H1 (cell line): Measurements from ENCODE around the gene ADAMTS4. TPM values are rescaled to one million over a fixed set of nuclear protein-coding genes. Genes with fewer than 3 reads are reported as not detected.

Experiments used
- CTCF ChIA-PET: fragments of 300-600 bp; sonication (Branson Sonifier 250); formaldehyde crosslinking; loops from one replicate; lab custom pipeline; 2021; ENCODE audit not compliant: partially characterized antibody; lab: Charles Lee
- POLR2A ChIA-PET: fragments of 300-600 bp; sonication (Branson Sonifier 250); formaldehyde crosslinking; loops from one replicate; lab custom pipeline; 2021; ENCODE audit warnings: inconsistent platforms; ENCODE audit not compliant: partially characterized antibody; lab: Charles Lee
- DNase-seq, 2 experiments: peaks; one replicate each; pipeline versions ENCODE4 v3.0.0 to v3.0.0-alpha.2; 2010 to 2022; ENCODE audit warnings: low spot score in 2 of 2, low read depth in 1 of 2, mixed read lengths in 1 of 2
- FAIRE-seq: peaks from 2 replicates; lab custom pipeline; 2011; peaks lifted over from hg19 to GRCh38; lab: Jason Lieb, UNC
- H2AFZ ChIP-seq: 2 replicates; pipeline ENCODE4 v1.8.1; 2012; ENCODE audit warnings: low read length, inconsistent platforms
- H2AK5ac ChIP-seq: 2 replicates; pipeline ENCODE4 v1.6.1; 2013; ENCODE audit warnings: low read depth, low read length
- H2BK120ac ChIP-seq: replicated peaks from 2 replicates; pipeline ENCODE3; 2013; ENCODE audit warnings: low read depth, low read length, inconsistent platforms
- H2BK12ac ChIP-seq: 2 replicates; pipeline ENCODE4 v1.6.1; 2013; ENCODE audit warnings: low read depth, low read length
- H2BK15ac ChIP-seq: 2 replicates; pipeline ENCODE4 v1.6.1; 2013; ENCODE audit warnings: low read length
- H2BK20ac ChIP-seq: 2 replicates; pipeline ENCODE4 v1.6.1; 2013; ENCODE audit warnings: low read length
- H2BK5ac ChIP-seq: 2 replicates; pipeline ENCODE4 v1.6.1; 2013; ENCODE audit warnings: low read depth, low read length
- H3K14ac ChIP-seq: 2 replicates; pipeline ENCODE4 v1.6.1; 2013; ENCODE audit warnings: inconsistent platforms; ENCODE audit not compliant: insufficient read length
- H3K18ac ChIP-seq: 2 replicates; pipeline ENCODE4 v1.6.1; 2013; ENCODE audit warnings: low read length; ENCODE audit errors: extremely low read depth
- H3K23ac ChIP-seq: 2 replicates; pipeline ENCODE4 v1.6.1; 2013; ENCODE audit warnings: inconsistent platforms; ENCODE audit not compliant: insufficient read length
- H3K23me2 ChIP-seq: 2 replicates; pipeline ENCODE4 v1.6.1; 2013; ENCODE audit warnings: low read depth, low read length
- H3K27ac ChIP-seq: 2 replicates; pipeline ENCODE4 v1.6.1; 2011; ENCODE audit warnings: low read depth, low read length, inconsistent platforms
- H3K27me3 ChIP-seq, 4 experiments: replicated peaks in 1 of 4; 1 replicate in 1 of 4; 2 replicates in 3 of 4; pipeline versions ENCODE4 v1.6.1 to v1.8.1; 2011 to 2013; ENCODE audit warnings: low read length in 3 of 4, mild to moderate bottlenecking in 3 of 4, inconsistent platforms in 2 of 4, mixed read lengths in 2 of 4, moderate library complexity in 1 of 4; ENCODE audit not compliant: control insufficient read depth in 3 of 4, insufficient read depth in 3 of 4; ENCODE audit errors: extremely low read depth in 1 of 4
- H3K36me3 ChIP-seq, 4 experiments: 2 replicates each; pipeline versions ENCODE4 v1.6.1 to v1.8.1; 2011 to 2013; ENCODE audit warnings: mild to moderate bottlenecking in 4 of 4, low read length in 3 of 4, moderate library complexity in 2 of 4, control low read depth in 1 of 4, inconsistent platforms in 1 of 4; ENCODE audit not compliant: insufficient read depth in 4 of 4, control insufficient read depth in 2 of 4
- H3K4ac ChIP-seq: replicated peaks from 2 replicates; pipeline ENCODE3; 2013; ENCODE audit warnings: low read length, low read depth, mixed read lengths, inconsistent platforms; ENCODE audit not compliant: insufficient read length
- H3K4me1 ChIP-seq, 4 experiments: replicated peaks in 1 of 4; 1 replicate in 1 of 4; 2 replicates in 3 of 4; pipeline versions ENCODE4 v1.6.1 to v1.8.1; 2011 to 2013; ENCODE audit warnings: low read length in 3 of 4, inconsistent platforms in 2 of 4, mixed read lengths in 1 of 4; ENCODE audit not compliant: insufficient read depth in 4 of 4, control insufficient read depth in 3 of 4
- H3K4me2 ChIP-seq, 2 experiments: 2 replicates each; pipeline versions ENCODE4 v1.6.1 to v1.8.1; 2011 to 2013; ENCODE audit warnings: low read depth in 2 of 2, low read length in 2 of 2, control low read depth in 1 of 2, inconsistent platforms in 1 of 2, mild to moderate bottlenecking in 1 of 2; ENCODE audit not compliant: insufficient read depth in 1 of 2
- H3K4me3 ChIP-seq, 4 experiments: fragments of 200-600, 300-600 bp in 1 of 4; sonication (generic), shearing (Covaris generic), sonication (Bioruptor Twin) in 1 of 4; 2 replicates each; pipeline versions ENCODE4 v1.5.1 to v1.8.1; 2011 to 2016; ENCODE audit warnings: low read length in 4 of 4, low read depth in 3 of 4, control low read depth in 2 of 4, inconsistent platforms in 2 of 4, mild to moderate bottlenecking in 2 of 4, mixed read lengths in 1 of 4, moderate library complexity in 1 of 4; ENCODE audit not compliant: insufficient read depth in 2 of 4; ENCODE audit errors: extremely low read depth in 1 of 4
- H3K56ac ChIP-seq: replicated peaks from 2 replicates; pipeline ENCODE3; 2013; ENCODE audit warnings: low read depth, mild to moderate bottlenecking, mixed read lengths, low read length, inconsistent platforms; ENCODE audit not compliant: insufficient read length
- H3K79me1 ChIP-seq: 2 replicates; pipeline ENCODE4 v1.6.1; 2013; ENCODE audit warnings: low read depth, low read length, control low read depth
- H3K79me2 ChIP-seq, 2 experiments: 2 replicates each; pipeline versions ENCODE4 v1.6.1 to v1.8.1; 2012 to 2013; ENCODE audit warnings: low read length in 2 of 2, mild to moderate bottlenecking in 2 of 2, inconsistent platforms in 1 of 2; ENCODE audit not compliant: insufficient read depth in 2 of 2, control insufficient read depth in 1 of 2
- H3K9ac ChIP-seq, 4 experiments: replicated peaks in 1 of 4; 1 replicate in 1 of 4; 2 replicates in 3 of 4; pipeline versions ENCODE4 v1.6.1 to v1.8.1; 2011 to 2013; ENCODE audit warnings: low read depth in 3 of 4, low read length in 3 of 4, control low read depth in 2 of 4, mild to moderate bottlenecking in 2 of 4, moderate library complexity in 2 of 4, inconsistent platforms in 1 of 4; ENCODE audit errors: extremely low read depth in 1 of 4
- H3K9me3 ChIP-seq, 2 experiments: 2 replicates each; pipeline versions ENCODE4 v1.6.1 to v1.8.1; 2012 to 2013; ENCODE audit warnings: mild to moderate bottlenecking in 2 of 2, moderate library complexity in 2 of 2, control low read depth in 1 of 2, inconsistent platforms in 1 of 2, low read depth in 1 of 2, low read length in 1 of 2, mixed read lengths in 1 of 2; ENCODE audit not compliant: insufficient read depth in 2 of 2
- H4K20me1 ChIP-seq, 2 experiments: replicated peaks in 1 of 2; 2 replicates each; pipeline versions ENCODE3 to v1.8.1; 2011 to 2013; ENCODE audit warnings: inconsistent platforms in 2 of 2, low read length in 2 of 2, mild to moderate bottlenecking in 1 of 2; ENCODE audit not compliant: insufficient read depth in 2 of 2, control insufficient read depth in 1 of 2
- H4K5ac ChIP-seq: 2 replicates; pipeline ENCODE4 v1.6.1; 2013; ENCODE audit warnings: low read length, low read depth, mixed read lengths, inconsistent platforms; ENCODE audit not compliant: insufficient read length
- H4K8ac ChIP-seq: 2 replicates; pipeline ENCODE4 v1.8.0; 2013; ENCODE audit warnings: mild to moderate bottlenecking, moderate library complexity, low read length, inconsistent platforms; ENCODE audit not compliant: insufficient read depth; ENCODE audit errors: extremely low read depth
- H4K91ac ChIP-seq: replicated peaks from 2 replicates; pipeline ENCODE3; 2013; ENCODE audit warnings: low read length, mixed read lengths, inconsistent platforms; ENCODE audit not compliant: insufficient read length
- CEBPB ChIP-seq: IDR thresholded peaks from 2 replicates; pipeline ENCODE4 v1.6.1; 2012; ENCODE audit warnings: low read depth, low read length
- CTBP2 ChIP-seq: IDR thresholded peaks from 2 replicates; pipeline ENCODE4 v1.7.0; 2011; ENCODE audit warnings: borderline replicate concordance, mild to moderate bottlenecking, moderate library complexity, mixed read lengths, low read length; ENCODE audit not compliant: insufficient read depth, insufficient read length
- FOSL1 ChIP-seq: IDR thresholded peaks from 2 replicates; pipeline ENCODE4 v1.6.1; 2011; ENCODE audit warnings: mild to moderate bottlenecking, low read depth, low read length, moderate library complexity; ENCODE audit not compliant: insufficient read depth
- POLR2A ChIP-seq, 2 experiments: IDR thresholded peaks; 1 replicate in 1 of 2; 2 replicates in 1 of 2; pipeline ENCODE4 v1.6.1; 2011; ENCODE audit warnings: low read depth in 2 of 2, low read length in 2 of 2, mild to moderate bottlenecking in 2 of 2; ENCODE audit errors: control extremely low read depth in 1 of 2
- RFX5 ChIP-seq: IDR thresholded peaks from 2 replicates; pipeline ENCODE4 v1.6.1; 2011; ENCODE audit warnings: low read depth, low read length, improper control_type of control experiment, borderline replicate concordance
- SP4 ChIP-seq: IDR thresholded peaks from 2 replicates; pipeline ENCODE4 v1.6.1; 2012; ENCODE audit warnings: low read length, inconsistent platforms
- SRF ChIP-seq: IDR thresholded peaks from 2 replicates; pipeline ENCODE4 v1.6.1; 2011; ENCODE audit warnings: mild to moderate bottlenecking, low read depth, low read length, moderate library complexity
- SUZ12 ChIP-seq: fragments of 200-600 bp; sonication (generic); IDR thresholded peaks from 2 replicates; pipeline ENCODE4 v1.6.1; 2012; ENCODE audit warnings: mild to moderate bottlenecking, inconsistent platforms, low read length, moderate library complexity, mixed read lengths
- ZNF274 ChIP-seq: IDR thresholded peaks from 2 replicates; pipeline ENCODE4 v1.7.0; 2012; ENCODE audit warnings: low read length, borderline replicate concordance; ENCODE audit errors: extremely low read depth
- WGBS, 2 experiments: shearing (Covaris generic) in 1 of 2; methylation state at CpG; one replicate each; pipeline versions ENCODE4 v1.1.6 to v1.1.7; 2013 to 2015; ENCODE audit warnings: low lambda C conversion rate in 2 of 2, mixed read lengths in 2 of 2, inconsistent platforms in 1 of 2, low coverage in 1 of 2, missing lambda C conversion rate in 1 of 2; ENCODE audit not compliant: insufficient replicate concordance in 2 of 2, insufficient coverage in 1 of 2, insufficient read length in 1 of 2; ENCODE audit errors: extremely low coverage in 1 of 2, missing lambda C conversion rate in 1 of 2; 5-methylcytosine and 5-hydroxymethylcytosine counted together
- polyA plus RNA-seq, 7 experiments: library from polyadenylated mRNA; depleted of rRNA in 3 of 7; stranded (reverse) in 5 of 7; unstranded in 2 of 7; fragments of >200 nt in 5 of 7; fragments of 200-250 nt in 2 of 7; gene quantifications; 1 replicate in 5 of 7; 2 replicates in 1 of 7; 4 replicates in 1 of 7; pipeline versions ENCODE4 v1.2.1 to v1.2.3, GENCODE V29; 2011 to 2013; ENCODE audit warnings: missing spikeins in 2 of 7, mixed read lengths in 2 of 7
- total RNA-seq: library from RNA; stranded (reverse); fragmentation: NEBNext Ultra II Directional; extraction: Animal tissue kit (Norgen Biotek cat#: 25700); gene quantifications from 2 replicates; pipeline ENCODE4 v1.2.1, GENCODE V29; 2021
- TF ChIP-seq, protein P1 (sequence below), 3 experiments: IDR thresholded peaks; 1 replicate in 2 of 3; 2 replicates in 1 of 3; pipeline versions ENCODE4 v1.5.1 to v1.6.1; 2011; ENCODE audit warnings: low read length in 3 of 3, mild to moderate bottlenecking in 3 of 3, inconsistent platforms in 2 of 3, low read depth in 1 of 3, moderate library complexity in 1 of 3; ENCODE audit not compliant: insufficient read depth in 1 of 3; ENCODE audit errors: control extremely low read depth in 1 of 3

The ADAMTS4 gene
- total and polyA plus RNA-seq, 2 of the 8 experiments (the other 6 are each of a cell fraction or from before 2014, with no cell fraction given) = 4.6 to 7.2 TPM

DNA sequence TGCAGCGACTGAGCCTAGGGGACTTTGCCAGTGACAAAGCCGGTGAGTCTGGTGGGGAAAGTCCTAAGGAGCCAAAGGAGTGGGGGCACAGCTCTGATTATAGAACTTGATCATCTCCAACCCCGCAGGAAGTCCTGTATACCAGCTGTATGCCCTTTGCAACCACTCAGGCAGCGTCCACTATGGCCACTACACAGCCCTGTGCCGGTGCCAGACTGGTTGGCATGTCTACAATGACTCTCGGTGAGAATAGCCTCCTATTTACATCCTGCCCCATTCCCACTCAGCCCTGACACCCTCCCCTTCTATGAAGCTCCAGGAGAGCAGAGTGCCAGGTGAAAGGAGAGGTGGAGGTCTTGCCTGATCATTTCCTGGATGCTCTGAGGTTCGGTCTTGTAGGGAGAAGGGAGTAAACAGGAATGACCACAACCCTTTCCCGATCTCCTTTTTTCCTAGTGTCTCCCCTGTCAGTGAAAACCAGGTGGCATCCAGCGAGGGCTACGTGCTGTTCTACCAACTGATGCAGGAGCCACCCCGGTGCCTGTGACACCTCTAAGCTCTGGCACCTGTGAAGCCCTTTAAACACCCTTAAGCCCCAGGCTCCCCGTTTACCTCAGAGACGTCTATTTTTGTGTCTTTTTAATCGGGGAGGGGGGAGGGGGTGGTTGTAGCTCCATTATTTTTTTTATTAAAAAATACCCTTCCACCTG lies 33.8 kb downstream of the ADAMTS4 start:
- no peak overlapping the region for H3K27ac ChIP-seq
- no peak overlapping the region for H2AK5ac ChIP-seq
- H3K18ac ChIP-seq = no peak overlapping the region
- H3K56ac ChIP-seq = no peak overlapping the region
- H3K79me2 ChIP-seq = no peaks in the 10 kb centered on the region; a peak in 1 of 4 replicates
- H4K20me1 ChIP-seq = no peaks in the 10 kb centered on the region
- peaks cover 11% of the 10 kb centered on the region; the same call in 1 of the 2 replicates for H3K23me2 ChIP-seq
- H3K36me3 ChIP-seq = peaks cover 0 to 9% (median 4%) of the 10 kb centered on the region in 4 experiments; a peak in 3 of 8 replicates
- H2BK20ac ChIP-seq = no peak overlapping the region
- no peak overlapping the region for H2AFZ ChIP-seq
- H3K9me3 ChIP-seq = no peaks in the 10 kb centered on the region
- no peak overlapping the region for H3K9ac ChIP-seq
- ChIA-PET CTCF (interaction anchor here (0.6 to 5.3 kb wide), 23 partner anchors 10 to 555 kb away, joined by 3 to 32 read pairs (median 4); partner anchors contain the start of genes ADAMTS4, B4GALT3, DEDD and KLHDC9), POLR2A (interaction anchor here (0.6 to 4.7 kb wide), 6 partner anchors 11 to 127 kb away, joined by 3 to 51 read pairs (median 19); partner anchors contain the start of genes B4GALT3, DEDD, NDUFS2 and UFC1)
- no peak overlapping the region for H2BK12ac ChIP-seq
- no peaks in the 10 kb centered on the region; the same call in 1 of the 2 replicates for H3K79me1 ChIP-seq
- H4K5ac ChIP-seq = no peak overlapping the region
- no peak overlapping the region for H4K91ac ChIP-seq
- peak overlapping the region; percentile 66 to 92 for H3K4me2 ChIP-seq
- H3K27me3 ChIP-seq = no peaks in the 10 kb centered on the region
- H4K8ac ChIP-seq = no peak overlapping the region; the same call in 1 of the 2 replicates
- peak overlapping the region; percentile 64 to 87 (median 82); a peak in 5 of 8 replicates for H3K4me3 ChIP-seq
- H3K14ac ChIP-seq = no peak overlapping the region
- H3K4ac ChIP-seq = no peak overlapping the region
- no peak overlapping the region for H2BK15ac ChIP-seq
- FAIRE-seq (no peak), DNase-seq (no peak)
- H3K23ac ChIP-seq = no peak overlapping the region
- peaks cover 0 to 11% (median 8%) of the 10 kb centered on the region in 4 experiments; a peak in 4 of 7 replicates for H3K4me1 ChIP-seq
- no peak overlapping the region; the same call in 1 of the 2 replicates for H2BK5ac ChIP-seq
- 71% methylated on average over 14 of the region's 14 CpGs; no CpG with 5 or more reads in 1 of the 2 experiments for WGBS, 2 experiments
- no peak overlapping the region for H2BK120ac ChIP-seq
- TF ChIP-seq ZNF274 (no peak), CTBP2 (no peak), SUZ12 (no peak), SRF (no peak), FOSL1 (no peak), POLR2A (IDR thresholded peaks at IDR 0.05; ENCODE audit: control extremely low read depth in 1 of 2, low read depth in 2 of 2, low read length in 2 of 2) (no peak), SP4 (no peak), CEBPB (no peak), RFX5 (no peak)
- TF ChIP-seq, protein P1, sequence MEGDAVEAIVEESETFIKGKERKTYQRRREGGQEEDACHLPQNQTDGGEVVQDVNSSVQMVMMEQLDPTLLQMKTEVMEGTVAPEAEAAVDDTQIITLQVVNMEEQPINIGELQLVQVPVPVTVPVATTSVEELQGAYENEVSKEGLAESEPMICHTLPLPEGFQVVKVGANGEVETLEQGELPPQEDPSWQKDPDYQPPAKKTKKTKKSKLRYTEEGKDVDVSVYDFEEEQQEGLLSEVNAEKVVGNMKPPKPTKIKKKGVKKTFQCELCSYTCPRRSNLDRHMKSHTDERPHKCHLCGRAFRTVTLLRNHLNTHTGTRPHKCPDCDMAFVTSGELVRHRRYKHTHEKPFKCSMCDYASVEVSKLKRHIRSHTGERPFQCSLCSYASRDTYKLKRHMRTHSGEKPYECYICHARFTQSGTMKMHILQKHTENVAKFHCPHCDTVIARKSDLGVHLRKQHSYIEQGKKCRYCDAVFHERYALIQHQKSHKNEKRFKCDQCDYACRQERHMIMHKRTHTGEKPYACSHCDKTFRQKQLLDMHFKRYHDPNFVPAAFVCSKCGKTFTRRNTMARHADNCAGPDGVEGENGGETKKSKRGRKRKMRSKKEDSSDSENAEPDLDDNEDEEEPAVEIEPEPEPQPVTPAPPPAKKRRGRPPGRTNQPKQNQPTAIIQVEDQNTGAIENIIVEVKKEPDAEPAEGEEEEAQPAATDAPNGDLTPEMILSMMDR (IDR thresholded peaks at IDR 0.05; ENCODE audit: control extremely low read depth in 1 of 3, insufficient read depth in 1 of 3, low read depth in 1 of 3, low read length in 3 of 3) = no peak
